OCI-LY1 (cell line): ENCODE results near the gene FAM200A.

ENCODE experiments used
- H2AFZ ChIP-seq: fragments of 200-600 bp; sonication (generic), shearing (Covaris generic); 2 replicates; pipeline ENCODE4 v1.6.0; 2014; ENCODE audit warnings: antibody characterized with exemption, mild to moderate bottlenecking, low read length
- H3F3A ChIP-seq: fragments of 200-600 bp; sonication (generic), shearing (Covaris generic); 2 replicates; pipeline ENCODE4 v1.6.0; 2014; ENCODE audit warnings: mild to moderate bottlenecking, antibody characterized with exemption, low read length, moderate library complexity; ENCODE audit not compliant: insufficient read depth
- H3K27ac ChIP-seq: fragments of 200-600 bp; sonication (generic); 2 replicates; pipeline ENCODE4 v1.5.1; 2014; ENCODE audit warnings: low read length, mixed run types, mild to moderate bottlenecking, low read depth; ENCODE audit not compliant: poor library complexity, severe bottlenecking
- H3K27me3 ChIP-seq: fragments of 200-600 bp; sonication (generic); 2 replicates; pipeline ENCODE4 v1.6.0; 2014; ENCODE audit warnings: antibody characterized with exemption, mild to moderate bottlenecking, low read length, moderate library complexity; ENCODE audit not compliant: insufficient read depth
- H3K36me3 ChIP-seq: fragments of 200-600 bp; sonication (generic); 2 replicates; pipeline ENCODE4 v1.6.1; 2014; ENCODE audit warnings: mild to moderate bottlenecking, antibody characterized with exemption, low read length, moderate library complexity, mixed read lengths; ENCODE audit not compliant: insufficient read depth
- H3K4me1 ChIP-seq: fragments of 200-600 bp; sonication (generic); 2 replicates; pipeline ENCODE4 v1.5.1; 2014; ENCODE audit warnings: mild to moderate bottlenecking, low read length, moderate library complexity; ENCODE audit not compliant: insufficient read depth, severe bottlenecking
- H3K4me2 ChIP-seq: fragments of 200-600 bp; sonication (generic), shearing (Covaris generic); 2 replicates; pipeline ENCODE4 v1.6.1; 2014; ENCODE audit warnings: low read length
- H3K4me3 ChIP-seq: fragments of 200-600 bp; sonication (generic); 2 replicates; pipeline ENCODE4 v1.5.1; 2014; ENCODE audit warnings: low read length, low read depth, mild to moderate bottlenecking, mixed read lengths; ENCODE audit not compliant: poor library complexity, severe bottlenecking
- H3K79me2 ChIP-seq: fragments of 200-600 bp; shearing (Covaris generic); 2 replicates; pipeline ENCODE4 v1.6.1; 2016; ENCODE audit warnings: mixed run types, low read length, mixed read lengths; ENCODE audit not compliant: insufficient read depth
- H3K9ac ChIP-seq: fragments of 200-600 bp; sonication (generic), shearing (Covaris generic); 2 replicates; pipeline ENCODE4 v1.6.1; 2014; ENCODE audit warnings: mild to moderate bottlenecking, low read length, mixed read lengths
- H3K9me2 ChIP-seq: fragments of 200-600 bp; sonication (generic), shearing (Covaris generic); 2 replicates; pipeline ENCODE4 v1.6.1; 2014; ENCODE audit warnings: low read depth, mild to moderate bottlenecking, low read length, mixed read lengths
- H3K9me3 ChIP-seq: fragments of 200-600 bp; shearing (Covaris generic); 2 replicates; pipeline ENCODE4 v1.6.1; 2014; ENCODE audit warnings: low read length, mixed read lengths
- H4K20me1 ChIP-seq: fragments of 200-600 bp; sonication (generic), shearing (Covaris generic); 2 replicates; pipeline ENCODE4 v1.6.0; 2016; ENCODE audit warnings: mild to moderate bottlenecking, low read length; ENCODE audit not compliant: insufficient read depth
- EZH2 ChIP-seq: fragments of 200-600 bp; sonication (generic), shearing (Covaris generic); IDR thresholded peaks from 2 replicates; pipeline ENCODE4 v1.8.0; 2017; ENCODE audit warnings: borderline replicate concordance, mixed run types, mild to moderate bottlenecking, antibody characterized with exemption, low read length, moderate library complexity, mixed read lengths
- TF ChIP-seq, protein P1 (sequence below): fragments of 200-600 bp; sonication (generic), shearing (Covaris generic); IDR thresholded peaks from 2 replicates; pipeline ENCODE4 v1.5.1; 2017; ENCODE audit warnings: mild to moderate bottlenecking, antibody characterized with exemption, low read length, moderate library complexity, mixed read lengths

The FAM200A gene

DNA sequence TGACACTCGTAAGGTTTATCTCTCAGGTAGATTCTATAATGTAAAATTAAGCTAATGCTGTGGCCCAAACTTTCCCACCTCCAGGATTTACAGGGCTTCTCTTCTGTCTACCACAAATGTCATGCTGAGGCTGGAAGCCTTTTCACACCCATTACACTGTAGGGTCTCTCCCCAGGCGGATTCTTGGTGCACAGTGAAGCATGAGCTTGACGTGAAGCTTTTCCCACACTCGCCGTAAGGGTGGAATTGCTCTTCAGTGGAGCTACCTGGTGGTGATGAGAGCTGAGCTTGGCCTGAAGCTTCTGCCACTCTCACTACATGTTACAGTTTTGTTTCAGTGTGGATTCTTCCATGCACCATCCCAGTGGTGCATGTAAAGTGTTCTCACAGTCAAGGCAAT, 11.4 kb downstream of the FAM200A start:
- H3K9me3 ChIP-seq, result peaks cover 23% of the 10 kb centered on the region
- TF ChIP-seq, protein P1, sequence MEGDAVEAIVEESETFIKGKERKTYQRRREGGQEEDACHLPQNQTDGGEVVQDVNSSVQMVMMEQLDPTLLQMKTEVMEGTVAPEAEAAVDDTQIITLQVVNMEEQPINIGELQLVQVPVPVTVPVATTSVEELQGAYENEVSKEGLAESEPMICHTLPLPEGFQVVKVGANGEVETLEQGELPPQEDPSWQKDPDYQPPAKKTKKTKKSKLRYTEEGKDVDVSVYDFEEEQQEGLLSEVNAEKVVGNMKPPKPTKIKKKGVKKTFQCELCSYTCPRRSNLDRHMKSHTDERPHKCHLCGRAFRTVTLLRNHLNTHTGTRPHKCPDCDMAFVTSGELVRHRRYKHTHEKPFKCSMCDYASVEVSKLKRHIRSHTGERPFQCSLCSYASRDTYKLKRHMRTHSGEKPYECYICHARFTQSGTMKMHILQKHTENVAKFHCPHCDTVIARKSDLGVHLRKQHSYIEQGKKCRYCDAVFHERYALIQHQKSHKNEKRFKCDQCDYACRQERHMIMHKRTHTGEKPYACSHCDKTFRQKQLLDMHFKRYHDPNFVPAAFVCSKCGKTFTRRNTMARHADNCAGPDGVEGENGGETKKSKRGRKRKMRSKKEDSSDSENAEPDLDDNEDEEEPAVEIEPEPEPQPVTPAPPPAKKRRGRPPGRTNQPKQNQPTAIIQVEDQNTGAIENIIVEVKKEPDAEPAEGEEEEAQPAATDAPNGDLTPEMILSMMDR, result no peak
- no peak for TF ChIP-seq EZH2
- no peaks in the 10 kb centered on the region for H3F3A ChIP-seq
- H3K79me2 ChIP-seq, result no peaks in the 10 kb centered on the region
- H3K4me2 ChIP-seq, result no peak overlapping the region
- H3K36me3 ChIP-seq, result no peaks in the 10 kb centered on the region
- H2AFZ ChIP-seq, result no peak overlapping the region
- no peaks in the 10 kb centered on the region for H3K9me2 ChIP-seq
- no peaks in the 10 kb centered on the region for H3K4me1 ChIP-seq
- H3K27me3 ChIP-seq, result no peaks in the 10 kb centered on the region
- H4K20me1 ChIP-seq, result no peaks in the 10 kb centered on the region
- no peak overlapping the region for H3K4me3 ChIP-seq
- no peak overlapping the region for H3K27ac ChIP-seq
- no peak overlapping the region for H3K9ac ChIP-seq

DNA sequence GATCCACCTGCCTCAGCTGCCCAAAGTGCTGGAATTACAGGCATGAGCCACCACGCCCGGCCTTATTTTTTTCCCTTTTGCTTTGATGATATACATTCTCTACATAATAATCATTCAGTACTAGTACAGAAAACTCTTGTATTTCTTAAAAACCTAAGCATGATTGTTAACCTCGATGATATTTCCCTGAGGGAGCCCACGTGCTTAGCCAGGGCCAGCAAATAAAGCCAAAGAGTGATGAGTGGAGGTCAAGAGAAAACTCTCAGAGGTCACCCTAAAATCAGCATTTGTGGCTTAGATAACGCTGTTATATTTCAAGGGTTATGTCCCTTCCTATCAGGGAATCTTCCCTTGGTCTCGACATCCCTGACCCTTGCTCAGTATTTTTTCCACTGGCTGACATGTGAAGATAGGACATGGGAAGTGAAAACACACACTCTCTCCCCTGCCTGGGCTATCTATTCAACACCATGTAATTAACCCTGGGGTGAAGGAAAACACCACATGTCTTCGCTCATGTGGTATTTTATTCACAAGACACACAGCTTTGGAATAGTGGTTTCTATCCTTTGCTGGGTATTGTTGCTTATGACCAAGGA, 12.6 kb downstream of the FAM200A start:
- Histone ChIP-seq H3K9me3 (peaks cover 23% of the 10 kb centered on the region), H3K79me2 (no peaks in the 10 kb centered on the region), H3K4me2 (no peak overlapping the region)

DNA sequence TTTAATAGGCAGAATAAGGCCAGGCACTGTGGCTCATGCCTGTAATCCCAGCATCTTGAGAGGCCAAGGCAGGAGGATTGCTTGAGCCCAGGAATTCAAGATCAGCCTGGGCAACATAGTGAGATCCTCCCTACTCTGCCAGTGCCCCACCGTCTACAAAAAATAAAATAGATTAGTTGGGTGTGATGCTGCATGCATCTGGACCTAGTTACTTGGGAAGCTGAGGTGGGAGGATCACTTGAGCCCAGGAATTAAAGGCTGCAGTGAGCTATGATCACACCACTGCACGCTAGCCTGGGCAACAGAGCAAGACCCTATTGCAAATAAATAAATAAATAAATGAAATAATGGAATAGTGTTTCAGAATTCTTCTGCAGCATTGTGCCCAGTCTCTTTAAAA, 16.2 kb downstream of the FAM200A start:
- no peak overlapping the region for H2AFZ ChIP-seq
- no peaks in the 10 kb centered on the region for H3K4me1 ChIP-seq
- no peaks in the 10 kb centered on the region for H3K79me2 ChIP-seq
- H3K4me2 ChIP-seq, result no peak overlapping the region
- no peak for TF ChIP-seq EZH2
- TF ChIP-seq, protein P1, result no peak
- no peaks in the 10 kb centered on the region for H3K27me3 ChIP-seq
- peaks cover 32% of the 10 kb centered on the region for H3K36me3 ChIP-seq
- no peak overlapping the region for H3K4me3 ChIP-seq
- peaks cover 38% of the 10 kb centered on the region for H3K9me3 ChIP-seq
- H4K20me1 ChIP-seq, result no peaks in the 10 kb centered on the region
- H3K9me2 ChIP-seq, result no peaks in the 10 kb centered on the region
- H3F3A ChIP-seq, result no peaks in the 10 kb centered on the region
- H3K9ac ChIP-seq, result no peak overlapping the region
- H3K27ac ChIP-seq, result no peak overlapping the region

More for the DNA sequence above, 12.6 kb downstream of the FAM200A start:
- H4K20me1 ChIP-seq, result no peaks in the 10 kb centered on the region
- H3K36me3 ChIP-seq, result no peaks in the 10 kb centered on the region
- H3F3A ChIP-seq, result no peaks in the 10 kb centered on the region
- H3K4me3 ChIP-seq, result no peak overlapping the region
- H3K27me3 ChIP-seq, result no peaks in the 10 kb centered on the region
- no peak overlapping the region for H3K9ac ChIP-seq
- no peak for TF ChIP-seq EZH2
- TF ChIP-seq, protein P1, result no peak
- no peak overlapping the region for H3K27ac ChIP-seq
- H2AFZ ChIP-seq, result no peak overlapping the region
- H3K4me1 ChIP-seq, result no peaks in the 10 kb centered on the region
- no peaks in the 10 kb centered on the region for H3K9me2 ChIP-seq
